Inferior parietal cortex (tissue), 1 donor: ENCODE results near the gene CKAP4.

Experiments used
- DNase-seq: peaks from one replicate; pipeline ENCODE4 v3.0.0-alpha.2; 2016; ENCODE audit errors: extremely low spot score

The CKAP4 gene

DNA sequence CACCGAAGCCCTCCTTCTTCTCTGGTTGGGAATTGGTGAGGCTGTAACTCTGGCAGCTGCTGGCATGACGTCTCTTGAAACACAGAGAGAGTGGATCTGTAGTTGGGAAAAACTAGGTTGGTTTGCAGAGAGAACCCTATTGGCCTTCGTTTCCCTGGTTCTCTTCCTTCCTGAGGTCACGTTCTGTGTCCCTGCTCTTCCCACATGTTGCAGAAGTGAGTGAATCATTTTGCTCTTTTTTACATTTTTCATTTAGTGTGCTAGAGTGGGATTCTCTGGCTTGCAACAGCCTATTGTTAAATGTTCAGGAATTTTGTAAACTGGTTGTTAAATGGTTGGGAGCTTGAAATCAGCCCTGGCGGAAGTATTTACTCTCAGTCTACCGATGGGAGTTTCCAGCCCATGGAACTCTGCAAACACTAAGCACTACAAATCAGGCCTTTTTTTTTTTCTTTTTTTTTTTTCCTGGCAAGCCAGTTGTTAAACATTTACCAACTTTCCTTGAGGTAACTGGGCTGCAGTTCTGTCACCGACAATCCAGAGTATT is 26.8 kb upstream of the CKAP4 start:
- DNase-seq = no peak

DNA sequence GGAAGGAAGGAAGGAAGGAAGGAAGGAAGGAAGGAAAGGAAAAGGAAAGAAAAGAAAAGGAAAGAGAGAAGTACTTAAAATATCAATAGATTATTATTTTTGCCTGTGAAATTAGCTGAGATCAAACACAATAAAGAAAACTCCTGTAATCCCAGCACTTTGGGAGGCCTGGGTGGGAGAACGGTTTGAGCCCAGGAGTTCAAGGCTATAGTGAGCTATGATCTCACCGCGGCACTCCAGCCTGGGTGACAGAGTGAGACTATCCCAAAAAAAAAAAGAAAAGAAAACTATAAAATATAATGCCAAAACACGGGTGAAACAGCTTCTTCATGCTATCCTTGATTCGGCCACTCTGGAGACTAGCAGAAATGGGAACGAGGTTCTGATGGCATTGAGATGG is 26.2 kb upstream of the CKAP4 start:
- DNase-seq = no peak

- no peak for DNase-seq
These were observed 25.7 kb upstream of the CKAP4 start for GRCh38 chr12:106273491-106273890.

- DNase-seq = no peak
These were observed 24.0 kb upstream of the CKAP4 start for GRCh38 chr12:106271575-106272505.

DNA sequence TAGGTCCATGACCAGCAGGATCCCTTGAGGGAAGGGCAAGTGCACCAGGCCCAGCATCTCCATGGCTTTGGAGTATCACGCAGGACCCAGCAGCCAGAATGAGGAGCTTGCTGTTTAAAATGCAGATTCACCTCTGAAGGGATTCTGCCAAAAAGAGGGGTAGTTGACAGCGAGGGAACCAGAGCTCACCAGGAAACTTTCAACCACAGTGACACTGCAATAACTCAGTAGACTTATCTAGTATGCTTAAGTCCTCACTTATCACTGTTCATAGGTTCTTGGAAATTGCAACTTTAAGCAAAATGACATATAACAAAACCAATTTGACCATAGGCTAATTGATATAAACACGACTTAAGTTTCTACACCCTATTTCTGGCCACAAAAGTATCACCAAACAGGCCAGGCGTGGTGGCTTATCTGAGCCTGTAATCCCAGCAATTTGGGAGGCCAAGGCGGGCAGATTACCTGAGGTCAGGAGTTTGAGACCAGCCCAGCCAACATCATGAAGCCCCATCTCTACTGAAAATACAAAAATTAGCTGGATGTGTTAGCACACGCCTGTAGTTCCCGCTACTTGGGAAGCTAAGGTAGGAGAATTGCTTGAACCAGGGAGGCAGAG is 21.4 kb upstream of the CKAP4 start:
- no peak for DNase-seq

DNA sequence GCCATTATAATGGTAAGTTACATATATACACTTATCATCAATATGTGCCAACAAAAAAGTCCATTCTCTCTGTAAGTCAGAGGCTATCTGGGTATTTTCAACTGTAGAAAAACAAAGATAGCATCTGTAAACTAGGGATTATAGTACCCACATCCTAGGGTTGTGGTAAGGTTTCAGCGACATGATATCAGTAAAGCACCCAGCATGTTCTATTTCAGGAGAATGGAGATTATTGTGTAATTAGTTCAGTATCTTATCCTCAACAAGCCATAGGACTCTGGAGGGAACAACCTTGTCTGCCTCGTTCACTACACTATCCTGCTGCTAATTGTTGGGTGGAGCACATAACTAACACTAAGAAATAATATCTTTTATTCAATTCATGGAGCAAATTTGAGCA is 19.7 kb upstream of the CKAP4 start:
- DNase-seq = no peak

GRCh38 chr12:106265116-106265515 is 17.3 kb upstream of the CKAP4 start:
- DNase-seq = no peak

GRCh38 chr12:106258935-106259334 is 11.1 kb upstream of the CKAP4 start:
- DNase-seq = no peak

- no peak for DNase-seq
These were observed 10.4 kb upstream of the CKAP4 start for GRCh38 chr12:106258226-106258625.

- no peak for DNase-seq
These were observed 8.7 kb upstream of the CKAP4 start for GRCh38 chr12:106256524-106256923.

DNA sequence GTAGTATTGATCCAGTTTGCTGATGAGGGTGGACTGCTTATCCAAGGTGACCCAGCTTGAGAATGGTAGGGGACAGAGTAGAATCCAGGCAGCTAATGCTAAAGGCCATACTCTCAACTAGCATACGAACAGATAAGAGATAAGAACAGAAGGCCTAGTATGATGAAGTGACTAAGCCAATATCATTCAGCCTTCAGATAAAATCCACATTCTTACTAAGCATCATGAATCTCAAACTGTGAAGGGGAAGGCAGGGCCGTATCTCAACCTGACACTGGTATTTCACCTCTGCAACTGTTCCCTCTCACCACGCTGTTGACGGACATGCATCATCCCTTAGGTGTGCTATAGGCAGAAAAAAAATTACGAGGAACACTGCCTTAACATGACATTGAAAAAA is 8.1 kb upstream of the CKAP4 start:
- DNase-seq = no peak

- DNase-seq = no peak
These were observed 7.7 kb upstream of the CKAP4 start for GRCh38 chr12:106255493-106255892.

DNA sequence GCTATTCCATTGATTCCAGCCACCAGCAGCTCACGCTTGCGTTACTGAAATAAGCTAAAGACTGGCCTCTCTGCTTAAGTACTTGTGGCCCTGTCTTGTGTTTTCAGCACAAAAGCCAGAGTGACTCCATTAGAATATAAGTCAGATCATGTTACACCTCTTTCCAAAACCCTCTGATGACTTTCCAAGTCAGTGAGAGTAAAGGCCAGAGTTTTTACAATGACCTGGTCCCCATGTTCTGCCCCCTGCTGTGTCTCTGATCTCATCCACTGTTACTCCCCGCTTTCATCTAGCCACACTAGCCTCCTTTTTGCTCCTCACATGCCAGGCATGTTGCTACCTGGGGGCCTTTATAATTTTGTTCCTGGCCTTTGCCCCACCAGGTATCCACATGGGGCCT is 6.9 kb upstream of the CKAP4 start:
- no peak for DNase-seq

- no peak for DNase-seq
These were observed 4.0 kb upstream of the CKAP4 start for GRCh38 chr12:106251631-106252455.

DNA sequence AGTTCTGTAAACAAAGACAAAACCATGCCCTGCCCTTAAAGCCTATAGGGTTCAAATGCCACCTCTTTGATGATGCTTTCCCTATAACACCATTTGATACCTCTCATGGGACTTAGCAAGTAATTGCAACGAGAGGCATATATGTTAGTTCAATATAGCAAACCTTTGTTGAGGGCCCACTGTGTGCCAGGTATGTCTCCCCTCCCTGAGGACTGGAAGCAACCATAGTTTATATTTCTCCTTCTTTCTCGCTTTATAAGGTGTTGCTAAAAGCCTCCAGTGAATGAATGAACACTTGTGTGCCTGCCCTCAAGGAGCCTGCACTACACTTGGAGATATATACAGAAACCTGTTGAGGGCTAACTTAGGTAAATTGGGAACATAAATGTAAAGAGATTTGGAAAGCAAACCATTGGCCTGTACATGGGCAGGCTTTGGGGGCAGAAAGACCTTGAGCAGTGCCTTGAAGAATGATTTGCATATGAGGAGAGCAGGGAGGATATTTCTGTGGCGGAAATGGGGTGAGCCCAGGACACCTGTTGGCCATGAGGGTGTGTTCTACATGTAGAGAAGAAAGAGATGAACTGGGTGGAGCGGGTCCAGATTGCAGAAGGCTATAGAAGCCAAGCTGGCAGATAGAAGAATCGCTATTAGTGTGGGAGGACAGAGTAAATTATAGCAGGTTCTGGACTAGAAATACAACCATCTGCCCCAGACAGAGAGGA is 1.8 kb upstream of the CKAP4 start:
- DNase-seq = no peak

- no peak for DNase-seq
These were observed 1.1 kb upstream of the CKAP4 start for GRCh38 chr12:106248846-106249371.

DNA sequence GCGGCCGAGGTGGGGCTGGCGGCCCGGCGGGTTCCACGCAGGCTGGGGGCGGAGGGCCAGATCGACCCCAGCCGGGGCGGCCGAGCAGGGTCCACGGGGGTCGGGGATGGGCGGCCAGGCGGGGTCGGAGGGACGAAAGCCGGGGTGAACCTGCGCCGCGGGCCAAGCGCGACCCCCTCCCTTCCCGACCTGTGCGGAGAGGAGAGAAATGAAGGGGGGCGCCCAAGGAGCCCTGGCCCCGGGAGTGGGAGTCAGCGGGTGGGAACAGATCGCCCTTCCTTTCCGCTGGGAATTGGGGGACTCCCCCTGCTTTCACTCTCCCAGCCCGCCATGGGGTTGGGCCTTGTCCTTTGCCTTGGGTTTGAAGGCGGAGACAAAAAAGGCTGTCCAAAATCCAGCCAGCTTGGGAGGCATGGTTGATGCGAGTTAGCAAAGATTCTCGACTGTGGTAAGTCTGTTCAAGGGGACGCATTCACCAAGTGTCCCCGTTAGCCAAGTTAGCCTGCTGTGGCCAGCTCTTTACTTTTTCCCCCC is 559 bp upstream of the CKAP4 start:
- peak; percentile 48 for DNase-seq

- DNase-seq = peak; percentile 19
These were observed 738 bp downstream of the CKAP4 start for GRCh38 chr12:106246891-106247673.

DNA sequence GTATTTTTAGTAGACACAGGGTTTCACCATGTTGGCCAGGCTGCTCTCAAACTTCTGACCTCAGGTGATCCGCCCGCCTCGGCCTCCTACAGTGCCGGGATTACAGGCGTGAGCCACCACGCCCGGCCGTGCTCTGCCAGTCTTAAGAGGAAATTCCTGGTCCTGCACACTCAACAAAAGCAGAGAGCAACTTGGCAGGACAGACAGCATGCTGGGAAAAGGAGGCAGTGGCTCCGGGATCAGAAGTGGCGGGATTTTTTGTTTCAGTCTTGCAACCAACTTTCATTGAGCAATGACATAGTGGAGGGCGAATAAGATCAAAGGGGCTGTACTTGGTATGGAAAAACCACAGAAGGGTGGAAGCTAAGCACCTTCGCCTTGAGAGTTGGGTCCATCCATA is 2.1 kb downstream of the CKAP4 start:
- DNase-seq = no peak

DNA sequence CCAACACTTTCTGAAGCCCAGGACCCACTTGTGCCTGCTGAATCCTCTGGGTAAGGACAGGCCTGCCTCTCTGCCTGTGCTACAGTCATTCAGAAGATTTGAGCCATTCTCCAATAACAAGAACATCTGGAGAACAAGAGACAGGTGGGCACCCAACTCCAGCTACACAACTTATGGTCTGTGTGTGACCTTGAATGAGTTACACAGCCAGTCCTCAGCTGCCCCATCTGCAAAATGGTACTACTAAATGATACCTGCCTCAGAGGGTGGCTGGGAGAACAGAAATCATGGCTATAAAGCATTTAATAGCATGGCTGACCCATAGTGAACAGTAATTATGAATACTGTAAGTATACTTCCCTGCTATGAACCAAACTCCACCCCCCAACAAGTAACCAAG is 4.2 kb downstream of the CKAP4 start:
- DNase-seq = no peak
